Left forelimb (tissue), 1 donor: ENCODE results near the gene XPR1.
"Not testable (repeated sequence)": the region's sequence is repeated elsewhere in the genome, so short reads cannot be mapped to it uniquely, and the experiment has no call there.

ENCODE experiments used
- DNase-seq: peaks from one replicate; pipeline ENCODE4 v3.0.0-alpha.2; 2018; ENCODE audit warnings: low spot score

Gene XPR1

DNA sequence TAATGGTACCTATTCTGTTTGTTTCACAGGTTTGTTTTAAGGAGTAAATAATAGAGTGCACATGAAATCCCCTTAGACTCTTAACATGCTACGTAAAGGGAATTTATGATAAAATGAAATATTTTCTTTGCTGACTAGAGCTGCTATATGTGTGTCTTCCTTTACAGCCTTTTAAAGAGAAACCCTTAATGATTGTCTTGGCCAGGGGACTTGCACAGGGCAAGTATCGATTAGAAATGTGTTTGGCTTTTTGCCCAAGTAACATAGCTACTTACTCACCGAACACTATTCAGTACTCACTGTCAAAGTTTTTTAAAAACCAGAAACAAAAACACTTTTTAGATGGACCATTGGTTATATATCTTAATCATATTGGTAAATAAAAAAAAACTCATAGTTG, 209.6 kb downstream of the XPR1 start:
- DNase-seq: no peak

DNA sequence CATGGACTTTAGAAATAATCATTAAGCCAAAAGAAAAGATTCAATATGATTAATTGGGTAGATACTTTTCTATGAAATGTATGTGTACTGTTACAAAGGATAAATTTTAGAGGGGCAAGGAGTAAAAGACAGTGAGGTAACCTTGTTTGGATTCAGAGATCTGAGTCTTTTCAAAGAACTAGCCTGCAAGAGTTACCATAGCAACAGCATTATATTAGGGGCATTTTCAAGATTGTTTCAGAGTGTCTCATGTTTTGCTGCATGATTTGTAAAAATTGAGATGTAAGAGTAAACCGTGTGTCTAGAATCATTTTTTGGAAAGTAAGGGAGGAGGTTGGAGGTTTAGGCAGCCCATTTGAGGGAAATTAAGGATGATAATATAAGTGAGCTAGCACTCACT, 210.2 kb downstream of the XPR1 start:
- no peak for DNase-seq

DNA sequence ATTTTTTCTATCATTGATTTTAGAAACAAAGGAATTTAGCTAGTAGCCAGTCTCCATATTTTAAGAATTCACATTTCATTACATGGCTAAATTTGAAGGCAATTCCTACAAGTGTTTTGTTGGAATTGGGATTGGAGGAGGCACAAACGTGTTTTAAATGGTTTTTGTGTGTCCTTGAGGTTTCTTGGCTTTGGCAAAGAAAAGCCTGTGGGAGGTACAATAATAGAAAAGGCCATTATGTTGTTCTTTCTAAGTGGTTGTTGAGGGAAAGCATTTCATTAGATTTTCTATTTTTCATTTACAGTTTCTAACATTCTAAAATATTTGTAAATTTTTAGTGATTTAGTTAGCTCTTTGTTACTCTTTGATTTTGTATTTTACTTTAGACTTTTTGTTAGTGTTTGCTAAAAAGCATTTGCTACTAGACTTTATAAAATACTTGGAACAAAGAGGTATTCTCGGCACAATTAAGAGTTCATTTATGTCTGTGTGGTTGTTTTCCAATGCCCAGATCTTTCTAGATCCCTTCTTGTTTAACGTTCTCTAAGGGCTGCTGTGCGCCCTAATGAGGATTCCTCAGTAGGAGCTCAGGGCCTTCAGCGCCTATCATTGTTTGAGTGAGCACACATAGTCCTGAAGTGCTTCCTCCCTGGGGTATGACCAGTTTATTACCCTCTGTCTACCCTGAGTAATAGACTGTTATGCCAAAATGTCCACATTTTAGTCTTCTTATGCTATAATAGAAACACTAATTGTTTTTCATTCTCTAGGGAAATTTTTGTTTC, 210.9 kb downstream of the XPR1 start:
- no peak for DNase-seq

GRCh38 chr1:180845352-180845751, 213.5 kb downstream of the XPR1 start:
- DNase-seq: no peak

GRCh38 chr1:180848191-180848590, 216.4 kb downstream of the XPR1 start:
- no peak for DNase-seq

- DNase-seq: no peak
Measured at GRCh38 chr1:180849031-180849775, 217.4 kb downstream of the XPR1 start.

DNA sequence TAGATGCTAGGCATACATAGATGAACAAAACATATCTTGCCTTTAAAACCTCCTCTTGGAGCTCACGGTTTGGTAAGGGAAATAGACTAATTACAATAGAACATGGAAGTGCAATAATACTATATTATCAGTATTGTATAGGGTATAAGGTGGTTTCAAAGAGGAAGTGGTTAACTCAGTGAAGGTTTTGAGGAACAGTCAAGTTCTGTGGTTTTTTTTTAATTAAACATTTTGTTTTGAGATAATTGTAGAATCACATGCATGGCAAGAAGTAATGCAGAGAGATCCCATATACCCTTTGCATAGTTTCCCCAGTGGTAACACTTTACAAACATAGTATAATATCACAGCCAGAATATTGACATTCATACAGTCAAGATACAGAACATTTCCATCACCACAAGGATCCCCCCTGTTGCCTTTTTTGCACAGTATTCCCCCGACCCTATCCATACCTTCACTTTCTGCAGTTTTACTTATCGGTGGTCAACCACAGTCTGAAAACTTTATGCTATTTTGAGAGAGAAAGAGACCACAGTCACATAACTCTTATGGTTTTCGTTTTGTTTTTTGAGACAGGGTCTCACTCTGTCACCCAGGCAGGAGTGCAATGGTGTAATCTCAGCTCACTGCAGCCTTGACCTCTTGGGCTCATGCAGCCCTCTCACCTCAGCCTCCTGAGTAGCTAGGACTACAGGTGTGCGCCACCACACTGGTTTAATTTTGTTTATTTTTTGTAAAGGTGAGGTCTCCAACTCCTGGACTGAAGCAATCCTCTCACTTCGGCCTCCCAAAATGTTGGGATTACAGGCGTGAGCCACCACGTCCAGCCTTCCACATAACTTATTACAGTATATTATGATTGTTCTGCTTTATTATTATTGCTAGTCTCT, 220.4 kb downstream of the XPR1 start:
- DNase-seq: no peak

DNA sequence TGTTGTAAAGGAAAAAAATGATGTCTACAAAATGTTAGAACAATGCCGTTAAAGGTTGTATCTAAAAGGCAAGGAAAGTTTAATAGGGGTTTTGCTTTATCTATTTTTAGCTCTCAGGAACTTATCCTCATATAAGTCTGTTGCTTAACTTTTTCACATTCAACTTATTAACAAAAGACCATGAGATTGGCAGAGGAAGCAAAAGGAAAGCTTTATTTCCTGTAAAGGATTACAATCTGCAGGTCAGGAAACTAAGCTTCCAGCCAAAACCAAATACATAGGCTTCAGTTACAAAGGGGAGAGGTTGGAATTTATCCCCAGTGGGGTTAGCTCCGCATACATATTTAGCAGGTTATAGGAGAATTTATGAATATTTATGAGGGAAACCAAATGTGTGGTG, 222.2 kb downstream of the XPR1 start:
- DNase-seq: no peak

GRCh38 chr1:180854456-180854855, 222.6 kb downstream of the XPR1 start:
- DNase-seq: no peak

- DNase-seq: not testable (repeated sequence)
Measured at GRCh38 chr1:180857947-180858725, 226.3 kb downstream of the XPR1 start.

- DNase-seq: no peak
Measured at GRCh38 chr1:180859306-180859705, 227.5 kb downstream of the XPR1 start.

DNA sequence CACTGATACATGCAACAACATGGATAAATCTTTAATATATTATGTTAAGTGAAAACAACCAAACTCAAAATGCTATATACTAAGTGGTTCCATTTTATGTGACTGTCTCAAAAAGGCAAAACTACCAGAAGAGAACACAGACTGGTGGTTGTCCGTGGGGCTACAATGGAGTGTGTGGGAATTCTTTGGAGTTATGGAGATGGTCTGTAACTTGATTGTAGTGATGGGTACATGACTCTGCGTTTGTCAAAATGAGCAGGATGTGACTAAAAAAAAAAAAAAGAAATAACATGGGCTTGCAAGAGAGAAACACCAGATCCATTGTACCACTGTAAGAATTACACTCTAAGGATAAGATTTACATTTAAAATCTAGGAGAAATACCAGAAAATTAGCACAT, 228.7 kb downstream of the XPR1 start:
- no peak for DNase-seq

- DNase-seq: no peak
Measured at GRCh38 chr1:180862305-180862704, 230.5 kb downstream of the XPR1 start.

DNA sequence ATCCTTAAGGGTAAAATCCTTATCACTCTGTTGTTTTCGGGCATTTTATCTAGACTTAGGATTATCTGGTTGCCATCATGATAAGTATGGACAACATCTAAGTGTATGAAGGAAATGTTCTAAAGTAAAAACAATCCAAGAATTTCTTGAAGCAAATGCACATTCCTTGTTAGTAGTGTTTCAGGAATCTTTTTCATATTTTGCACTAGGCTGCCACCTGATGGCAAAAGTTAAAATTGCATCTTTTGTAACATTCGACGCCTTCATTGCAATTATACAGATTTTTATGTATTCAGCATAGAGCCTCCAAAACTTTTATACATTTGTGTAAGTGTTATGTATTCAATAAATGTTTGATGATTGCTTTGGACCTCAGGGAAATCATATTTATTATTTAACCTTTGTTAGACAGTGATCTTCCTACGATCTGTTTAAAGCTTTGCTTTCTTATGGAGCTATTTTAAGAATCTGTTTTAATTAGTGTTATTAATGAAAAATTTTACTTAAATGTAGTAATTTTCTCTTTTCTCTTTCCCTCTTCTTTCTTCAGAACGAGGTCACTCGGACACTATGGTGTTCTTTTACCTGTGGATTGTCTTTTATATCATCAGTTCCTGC, 231.4 kb downstream of the XPR1 start:
- no peak for DNase-seq

DNA sequence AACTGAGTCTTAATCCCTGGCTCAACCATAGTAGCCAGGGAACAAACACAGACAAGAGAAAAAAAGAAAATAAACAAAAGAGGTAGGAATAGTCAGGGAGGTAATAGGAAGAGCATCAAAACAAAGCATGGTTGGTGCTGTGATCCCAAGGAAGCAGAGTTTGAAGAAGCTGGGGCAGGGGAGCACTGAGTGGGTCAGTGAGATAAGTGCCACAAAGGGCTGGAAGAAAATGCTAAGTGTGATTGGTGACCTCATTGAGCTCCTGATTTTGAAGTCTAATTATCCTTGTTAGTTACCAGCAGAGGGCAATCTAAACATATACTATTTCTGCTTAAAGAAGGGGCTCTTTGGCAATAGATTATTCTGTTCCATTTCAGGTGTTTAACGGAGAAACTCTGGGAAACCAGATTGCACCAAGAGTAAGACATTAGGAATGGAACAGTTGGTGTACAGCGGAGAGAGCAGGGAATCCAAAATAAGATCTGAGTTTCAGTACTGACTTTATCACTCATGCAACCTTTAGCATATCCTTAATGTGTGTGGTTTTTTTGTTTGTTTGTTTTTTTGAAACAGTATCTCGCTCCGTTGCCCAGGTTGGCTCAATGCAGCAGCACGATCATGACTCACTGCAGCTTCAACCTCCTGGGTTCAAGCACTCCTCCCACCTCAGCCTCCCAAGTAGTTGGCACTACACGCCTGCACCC, 250.1 kb downstream of the XPR1 start:
- DNase-seq: no peak

DNA sequence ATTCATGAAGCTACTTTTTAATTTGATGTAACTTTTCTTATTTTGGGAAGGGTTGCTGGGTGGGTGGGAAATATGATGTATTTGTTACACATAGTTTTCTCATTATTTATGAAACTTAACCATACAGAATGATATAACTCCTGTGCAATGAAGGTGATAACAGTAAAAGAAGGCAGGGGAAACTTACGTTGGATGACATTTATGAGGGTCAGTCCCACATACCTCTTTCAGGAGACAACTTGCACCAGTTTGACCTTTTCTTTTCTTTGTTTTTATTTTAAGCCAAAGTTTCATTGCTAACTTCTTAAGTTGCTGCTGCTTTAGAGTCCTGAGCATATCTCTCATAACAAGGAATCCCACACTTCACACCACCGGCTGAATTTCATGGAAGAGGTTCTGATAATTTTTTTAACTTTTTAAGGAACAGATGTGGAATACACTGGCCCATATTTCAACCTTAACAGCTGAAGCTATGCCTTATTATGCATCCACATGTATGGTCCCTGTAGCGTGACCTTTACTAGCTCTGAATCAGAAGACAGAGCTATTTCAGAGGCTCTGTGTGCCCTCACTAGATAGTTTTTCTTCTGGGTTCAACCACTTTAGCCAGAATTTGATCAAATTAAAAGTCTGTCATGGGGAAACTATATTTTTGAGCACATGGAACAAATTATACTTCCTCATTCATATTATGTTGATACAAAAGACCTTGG, 252.9 kb downstream of the XPR1 start:
- DNase-seq: no peak

- no peak for DNase-seq
Measured at GRCh38 chr1:180886338-180886737, 254.5 kb downstream of the XPR1 start.

GRCh38 chr1:180887841-180888240, 256.0 kb downstream of the XPR1 start:
- no peak for DNase-seq

- DNase-seq: no peak
Measured at GRCh38 chr1:180888870-180889269, 257.0 kb downstream of the XPR1 start.

DNA sequence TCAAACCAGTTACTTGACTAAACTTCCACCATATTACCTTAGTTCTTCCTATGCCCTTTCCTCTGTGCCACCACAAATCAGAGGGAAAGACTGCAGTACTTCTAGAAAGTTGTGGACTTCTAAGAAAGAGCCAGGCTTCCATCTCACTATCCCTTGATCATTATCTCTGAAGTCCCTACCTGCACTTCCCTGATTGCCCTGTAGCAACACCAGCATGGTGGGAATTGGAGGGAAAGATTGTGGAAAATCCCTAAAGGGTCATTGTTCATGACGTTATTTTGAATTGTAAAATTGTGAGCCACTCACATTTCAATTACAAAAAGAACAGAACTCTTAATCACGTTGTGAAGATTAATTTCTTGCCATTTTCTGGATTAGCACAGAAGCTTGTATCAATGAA, 257.5 kb downstream of the XPR1 start:
- DNase-seq: no peak
